HepG2 (cell line): Measurements from ENCODE around the gene RGS5.

Source experiments
- RBM22 ChIP-seq: fragments of 200-400 bp; formaldehyde crosslinking; optimal IDR thresholded peaks from 2 replicates; pipeline ENCODE3; 2017; ENCODE audit warnings: mild to moderate bottlenecking, low read length, moderate library complexity
- ZNF580 ChIP-seq: IDR thresholded peaks from 2 replicates; pipeline ENCODE4 v1.6.1; 2016; ENCODE audit warnings: low read depth, borderline replicate concordance
- ZNF891 ChIP-seq: sonication (generic); formaldehyde crosslinking; IDR thresholded peaks from 2 replicates; pipeline ENCODE4 v1.5.0; 2020; ENCODE audit warnings: mild to moderate bottlenecking, missing genetic modification reagents

- TF ChIP-seq ZNF891 (no peak), RBM22 (no peak), ZNF580 (CRISPR knock-in tag) (no peak)
Observed at GRCh38 chr1:163178628-163179027, 24.1 kb downstream of the RGS5 start.
